ENCODE measurements around the gene SLC40A1. TPM values are rescaled to one million over a fixed set of nuclear protein-coding genes. Genes with fewer than 3 reads are reported as not detected.

Gene SLC40A1
- total and polyA plus RNA-seq, 2 donors from 2014 or later = 45.8 to 78.4 TPM

DNA sequence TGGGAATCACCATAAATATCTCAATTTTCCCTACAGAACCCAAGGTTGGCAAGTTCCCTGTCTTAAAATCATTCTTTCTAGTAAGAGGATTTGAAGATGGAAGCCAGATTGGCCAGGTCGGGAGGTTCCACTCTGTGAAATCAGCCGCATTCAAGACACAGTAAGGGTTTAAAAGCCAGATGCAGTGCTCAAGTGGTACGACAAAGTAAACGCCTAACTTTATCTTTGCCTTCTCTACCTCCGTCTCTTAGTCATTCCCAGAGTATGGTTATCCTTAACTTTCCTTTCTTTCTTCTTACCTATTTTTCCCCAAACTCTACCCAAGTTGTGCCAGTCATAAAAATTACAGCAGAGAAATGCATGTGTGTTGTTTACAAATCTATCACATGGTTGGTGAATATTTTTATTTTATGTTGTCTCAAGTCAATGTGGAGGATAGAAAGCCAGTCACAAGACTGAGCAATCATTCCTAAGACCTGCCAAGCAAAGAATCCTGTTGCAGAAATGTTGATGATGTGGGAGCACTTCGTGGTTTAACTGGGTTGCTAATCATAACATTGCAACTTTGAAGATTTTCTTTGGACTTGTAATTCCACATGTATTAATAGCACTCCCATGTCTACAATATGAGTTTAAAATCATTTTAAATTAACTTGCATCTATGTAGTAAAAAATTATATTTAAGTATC lies 62.6 kb downstream of the SLC40A1 start:
- H3K27ac ChIP-seq (ENCODE audit: low read depth in 2 of 2, low read length in 2 of 2) = no peak overlapping the region
- H3K9me3 ChIP-seq (ENCODE audit: control insufficient read depth in 2 of 3, insufficient read depth in 1 of 3, low read length in 3 of 3) = no peaks in the 10 kb centered on the region
- H3K27me3 ChIP-seq (ENCODE audit: control insufficient read depth, insufficient read depth, low read length) = no peaks in the 10 kb centered on the region
- H3K9ac ChIP-seq (ENCODE audit: low read length in 3 of 3) = no peak overlapping the region
- H3K4me3 ChIP-seq (ENCODE audit: low read length in 3 of 3) = no peak overlapping the region
- FAIRE-seq (no peak), DNase-seq (no peak)
- peaks cover 2 to 7% (median 3%) of the 10 kb centered on the region in 3 donors for H3K4me1 ChIP-seq (ENCODE audit: control insufficient read depth in 2 of 3, insufficient read depth in 2 of 3, low read depth in 1 of 3, low read length in 3 of 3)
- no peaks in the 10 kb centered on the region for H3K36me3 ChIP-seq (ENCODE audit: control insufficient read depth in 2 of 3, insufficient read depth in 3 of 3, low read length in 3 of 3)
- intact Hi-C loops (cut with DNase I) = no loop called here
- TF ChIP-seq, protein P1, sequence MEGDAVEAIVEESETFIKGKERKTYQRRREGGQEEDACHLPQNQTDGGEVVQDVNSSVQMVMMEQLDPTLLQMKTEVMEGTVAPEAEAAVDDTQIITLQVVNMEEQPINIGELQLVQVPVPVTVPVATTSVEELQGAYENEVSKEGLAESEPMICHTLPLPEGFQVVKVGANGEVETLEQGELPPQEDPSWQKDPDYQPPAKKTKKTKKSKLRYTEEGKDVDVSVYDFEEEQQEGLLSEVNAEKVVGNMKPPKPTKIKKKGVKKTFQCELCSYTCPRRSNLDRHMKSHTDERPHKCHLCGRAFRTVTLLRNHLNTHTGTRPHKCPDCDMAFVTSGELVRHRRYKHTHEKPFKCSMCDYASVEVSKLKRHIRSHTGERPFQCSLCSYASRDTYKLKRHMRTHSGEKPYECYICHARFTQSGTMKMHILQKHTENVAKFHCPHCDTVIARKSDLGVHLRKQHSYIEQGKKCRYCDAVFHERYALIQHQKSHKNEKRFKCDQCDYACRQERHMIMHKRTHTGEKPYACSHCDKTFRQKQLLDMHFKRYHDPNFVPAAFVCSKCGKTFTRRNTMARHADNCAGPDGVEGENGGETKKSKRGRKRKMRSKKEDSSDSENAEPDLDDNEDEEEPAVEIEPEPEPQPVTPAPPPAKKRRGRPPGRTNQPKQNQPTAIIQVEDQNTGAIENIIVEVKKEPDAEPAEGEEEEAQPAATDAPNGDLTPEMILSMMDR (IDR thresholded peaks at IDR 0.05; ENCODE audit: borderline replicate concordance, extremely low read depth, insufficient read depth) = no peak

DNA sequence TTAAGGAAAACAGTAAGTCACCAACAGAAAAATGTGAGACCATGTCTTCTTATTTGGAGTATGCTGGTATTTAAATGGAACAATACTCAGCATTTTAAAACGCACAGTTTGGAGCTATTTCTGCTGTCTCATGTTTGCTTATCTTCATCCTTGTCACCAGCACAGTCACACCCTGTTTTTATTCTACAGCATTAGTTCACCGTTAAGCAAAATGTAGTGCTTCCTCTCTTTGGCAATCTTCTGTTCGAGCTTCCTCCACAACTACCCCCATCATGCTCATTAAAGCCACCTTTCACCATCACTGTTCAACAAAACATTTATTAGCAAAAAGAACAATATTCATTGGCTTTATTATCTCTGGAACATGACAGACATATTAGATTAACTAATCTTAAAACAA lies 64.0 kb downstream of the SLC40A1 start:
- H3K27ac ChIP-seq (ENCODE audit: low read depth in 2 of 2, low read length in 2 of 2) = no peak overlapping the region
- no peaks in the 10 kb centered on the region for H3K27me3 ChIP-seq (ENCODE audit: control insufficient read depth, insufficient read depth, low read length)
- intact Hi-C loops (cut with DNase I) = no loop called here
- DNase-seq = no peak
- H3K9me3 ChIP-seq (ENCODE audit: control insufficient read depth in 2 of 3, insufficient read depth in 1 of 3, low read length in 3 of 3) = no peaks in the 10 kb centered on the region
- no peak for FAIRE-seq
- TF ChIP-seq, protein P1 (IDR thresholded peaks at IDR 0.05; ENCODE audit: borderline replicate concordance, extremely low read depth, insufficient read depth) = no peak
- no peak overlapping the region for H3K4me3 ChIP-seq (ENCODE audit: low read length in 3 of 3)
- H3K4me1 ChIP-seq (ENCODE audit: control insufficient read depth in 2 of 3, insufficient read depth in 2 of 3, low read depth in 1 of 3, low read length in 3 of 3) = no peaks in the 10 kb centered on the region
- no peak overlapping the region for H3K9ac ChIP-seq (ENCODE audit: low read length in 3 of 3)
- H3K36me3 ChIP-seq (ENCODE audit: control insufficient read depth in 2 of 3, insufficient read depth in 3 of 3, low read length in 3 of 3) = no peaks in the 10 kb centered on the region

DNA sequence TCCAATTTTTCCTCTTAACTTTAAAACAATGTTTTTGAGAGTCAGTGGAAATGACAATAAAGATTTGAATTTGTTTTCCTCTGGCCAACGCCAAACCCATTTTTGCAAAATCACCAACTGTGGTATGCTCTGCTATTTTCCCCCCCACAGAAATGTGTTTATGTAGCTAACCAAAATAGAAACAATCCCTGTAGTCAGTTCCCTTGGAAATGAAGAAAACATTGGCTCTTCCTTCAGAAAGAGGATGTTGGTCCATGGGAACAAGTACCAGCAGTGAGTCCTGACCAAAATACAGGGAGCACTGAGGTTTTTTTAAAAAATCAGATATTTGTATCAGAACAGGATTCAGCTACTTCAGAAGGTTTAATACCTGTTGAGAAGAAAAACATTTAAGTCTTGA lies 65.3 kb downstream of the SLC40A1 start:
- Histone ChIP-seq H3K27me3 (ENCODE audit: control insufficient read depth, insufficient read depth, low read length) (no peaks in the 10 kb centered on the region), H3K9me3 (ENCODE audit: control insufficient read depth in 2 of 3, insufficient read depth in 1 of 3, low read length in 3 of 3) (no peaks in the 10 kb centered on the region), H3K36me3 (ENCODE audit: control insufficient read depth in 2 of 3, insufficient read depth in 3 of 3, low read length in 3 of 3) (no peaks in the 10 kb centered on the region), H3K4me1 (ENCODE audit: control insufficient read depth in 2 of 3, insufficient read depth in 2 of 3, low read depth in 1 of 3, low read length in 3 of 3) (no peaks in the 10 kb centered on the region), H3K9ac (ENCODE audit: low read length in 3 of 3) (no peak overlapping the region), H3K4me3 (ENCODE audit: low read length in 3 of 3) (no peak overlapping the region), H3K27ac (ENCODE audit: low read depth in 2 of 2, low read length in 2 of 2) (no peak overlapping the region)
- DNase-seq (no peak), FAIRE-seq (no peak)
- intact Hi-C loops (cut with DNase I) = no loop called here
- TF ChIP-seq, protein P1 (IDR thresholded peaks at IDR 0.05; ENCODE audit: borderline replicate concordance, extremely low read depth, insufficient read depth) = no peak

DNA sequence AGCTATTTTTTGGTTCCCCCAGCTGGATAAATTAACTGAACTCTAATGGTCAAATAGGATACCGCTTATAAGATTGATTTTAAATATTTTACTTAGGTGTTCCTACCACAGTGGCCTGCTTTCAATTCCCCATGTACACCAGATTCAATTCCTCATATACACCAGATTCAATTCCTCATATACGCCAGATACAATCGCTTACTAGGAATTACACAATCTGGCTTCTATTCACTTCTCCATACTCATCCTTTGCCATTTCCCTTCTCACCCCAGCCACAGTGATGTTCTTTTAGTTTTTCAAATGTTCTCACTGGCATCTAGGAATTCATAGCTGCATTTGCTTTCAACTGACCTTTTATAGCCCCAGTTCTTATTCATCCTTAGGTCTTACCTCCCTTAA lies 66.5 kb downstream of the SLC40A1 start:
- DNase-seq (no peak), FAIRE-seq (no peak)
- intact Hi-C loops (cut with DNase I) = no loop called here
- Histone ChIP-seq H3K9ac (ENCODE audit: low read length in 3 of 3) (no peak overlapping the region), H3K27me3 (ENCODE audit: control insufficient read depth, insufficient read depth, low read length) (no peaks in the 10 kb centered on the region), H3K4me1 (ENCODE audit: control insufficient read depth in 2 of 3, insufficient read depth in 2 of 3, low read depth in 1 of 3, low read length in 3 of 3) (no peaks in the 10 kb centered on the region), H3K9me3 (ENCODE audit: control insufficient read depth in 2 of 3, insufficient read depth in 1 of 3, low read length in 3 of 3) (no peaks in the 10 kb centered on the region), H3K27ac (ENCODE audit: low read depth in 2 of 2, low read length in 2 of 2) (no peak overlapping the region), H3K36me3 (ENCODE audit: control insufficient read depth in 2 of 3, insufficient read depth in 3 of 3, low read length in 3 of 3) (no peaks in the 10 kb centered on the region), H3K4me3 (ENCODE audit: low read length in 3 of 3) (no peak overlapping the region)
- TF ChIP-seq, protein P1 (IDR thresholded peaks at IDR 0.05; ENCODE audit: borderline replicate concordance, extremely low read depth, insufficient read depth) = no peak

Measured in kidney (tissue), 14 donors.